K562 (cell line): Measurements from ENCODE around the gene IPO5. TPM values are rescaled to one million over a fixed set of nuclear protein-coding genes. Genes with fewer than 3 reads are reported as not detected.

Experiments used
- BRCA1 ChIP-seq, 2 experiments: fragments of 450-650 bp in 1 of 2; sonication (generic) in 1 of 2; formaldehyde crosslinking in 1 of 2; IDR thresholded peaks; 2 replicates each; pipeline versions ENCODE4 v1.5.0 to v1.6.1; 2017 to 2020; ENCODE audit warnings: mild to moderate bottlenecking in 1 of 2, missing genetic modification reagents in 1 of 2
- EP400 ChIP-seq: fragments of 450-650 bp; IDR thresholded peaks from 2 replicates; pipeline ENCODE4 v1.6.1; 2017; ENCODE audit warnings: antibody characterized with exemption, mild to moderate bottlenecking, moderate library complexity
- ERF ChIP-seq: fragments of 450-650 bp; formaldehyde crosslinking; IDR thresholded peaks from 2 replicates; pipeline ENCODE4 v1.4.0; 2020; ENCODE audit warnings: mild to moderate bottlenecking, mixed read lengths
- FUS ChIP-seq: fragments of 200-400 bp; formaldehyde crosslinking; optimal IDR thresholded peaks from 2 replicates; pipeline ENCODE3; 2017; ENCODE audit warnings: low read depth, low read length
- MEF2D ChIP-seq: conservative IDR thresholded peaks from 2 replicates; pipeline ENCODE4 v1.6.1; 2016; ENCODE audit warnings: low read depth, missing genetic modification characterization, missing compliant biosample characterization
- MYBL2 ChIP-seq, 2 experiments: fragments of 450-650 bp in 1 of 2; sonication (generic) in 1 of 2; formaldehyde crosslinking in 1 of 2; IDR thresholded peaks; 2 replicates each; pipeline versions ENCODE4 v1.6.1 to v1.8.1; 2017 to 2022; ENCODE audit warnings: borderline replicate concordance in 1 of 2, inconsistent platforms in 1 of 2, low read depth in 1 of 2, mild to moderate bottlenecking in 1 of 2, missing genetic modification reagents in 1 of 2, moderate library complexity in 1 of 2
- NEUROD1 ChIP-seq: fragments of 150-350 bp; IDR thresholded peaks from 2 replicates; pipeline ENCODE4 v1.6.1; 2014; ENCODE audit warnings: borderline replicate concordance, low read length, low read depth; ENCODE audit not compliant: partially characterized antibody
- NFE2L1 ChIP-seq: fragments of 450-650 bp; IDR thresholded peaks from 2 replicates; pipeline ENCODE4 v1.6.1; 2016; ENCODE audit warnings: missing genetic modification characterization, low read depth, mild to moderate bottlenecking, missing compliant biosample characterization, moderate library complexity, borderline replicate concordance
- POLR2A ChIP-seq: fragments of 450-650 bp; conservative IDR thresholded peaks from 2 replicates; pipeline ENCODE4 v1.6.1; 2016
- POU5F1 ChIP-seq: fragments of 150-350 bp; IDR thresholded peaks from 2 replicates; pipeline ENCODE4 v1.6.1; 2014; ENCODE audit warnings: borderline replicate concordance, low read length, low read depth, mild to moderate bottlenecking; ENCODE audit not compliant: partially characterized antibody
- PRDM10 ChIP-seq: fragments of 450-650 bp; IDR thresholded peaks from 2 replicates; pipeline ENCODE4 v1.6.1; 2018; ENCODE audit not compliant: partially characterized antibody
- RAD21 ChIP-seq, 2 experiments: fragments of 250-450 bp in 1 of 2; fragments of 450-650 bp in 1 of 2; sonication (Bioruptor Pico) in 1 of 2; formaldehyde crosslinking in 1 of 2; IDR thresholded peaks in 1 of 2; conservative IDR thresholded peaks in 1 of 2; 2 replicates each; pipeline versions ENCODE4 v1.4.0 to v1.8.0; 2020 to 2022; ENCODE audit warnings: mild to moderate bottlenecking in 2 of 2, moderate library complexity in 1 of 2
- SETDB1 ChIP-seq: IDR thresholded peaks from one replicate; pipeline ENCODE4 v1.6.1; 2012; ENCODE audit warnings: low read length, control low read depth, inconsistent platforms
- SMAD1 ChIP-seq: fragments of 150-350 bp; IDR thresholded peaks from 2 replicates; pipeline ENCODE4 v1.6.1; 2014; ENCODE audit warnings: low read length, low read depth; ENCODE audit not compliant: partially characterized antibody
- TCFL5 ChIP-seq: fragments of 250-450 bp; sonication (Bioruptor Pico); conservative IDR thresholded peaks from 2 replicates; pipeline ENCODE4 v1.6.1; 2021; ENCODE audit warnings: mild to moderate bottlenecking, moderate library complexity, matching md5 sums
- U2AF1 ChIP-seq: fragments of 200-400 bp; formaldehyde crosslinking; optimal IDR thresholded peaks from 2 replicates; pipeline ENCODE3; 2017; ENCODE audit warnings: mild to moderate bottlenecking, low read depth, low read length, moderate library complexity
- ZNF175 ChIP-seq: fragments of 200-800 bp; sonication (Bioruptor generic); IDR thresholded peaks from 2 replicates; pipeline ENCODE4 v1.6.1; 2016; ENCODE audit warnings: low read depth, mild to moderate bottlenecking, missing genetic modification characterization, missing compliant biosample characterization
- ZNF431 ChIP-seq: sonication (generic); formaldehyde crosslinking; IDR thresholded peaks from 2 replicates; pipeline ENCODE4 v1.8.0; 2022; ENCODE audit warnings: mild to moderate bottlenecking, missing genetic modification reagents
- polyA plus RNA-seq, 8 experiments: library from polyadenylated mRNA; depleted of rRNA in 4 of 8; stranded (reverse) in 5 of 8; unstranded in 3 of 8; fragments of >200 nt; fragmentation: Nextera tagmentation in 2 of 8; fragmentation: Illumina TruSeq in 1 of 8; extraction: Ambion mirVana in 2 of 8; extraction: Trizol in 1 of 8; gene quantifications; 2 replicates each; pipeline versions ENCODE4 v1.2.1 to v1.2.3, GENCODE V29; 2011 to 2014; ENCODE audit warnings: inconsistent platforms in 1 of 8, missing spikeins in 1 of 8
- total RNA-seq, 7 experiments: library from RNA; depleted of rRNA in 6 of 7; stranded (reverse); fragments of >200 nt in 6 of 7; fragmentation: Illumina TruSeq in 2 of 7; extraction: Trizol in 2 of 7; gene quantifications; 2 replicates each; pipeline versions ENCODE4 v1.2.1 to v1.2.3, GENCODE V29; 2011 to 2021; ENCODE audit warnings: low replicate concordance in 1 of 7
- TF ChIP-seq, protein P1 (sequence below), 3 experiments: IDR thresholded peaks in 2 of 3; conservative IDR thresholded peaks in 1 of 3; 2 replicates each; pipeline ENCODE4 v1.5.1; 2011 to 2012; ENCODE audit warnings: low read length in 3 of 3, mild to moderate bottlenecking in 3 of 3, control low read depth in 2 of 3, improper control_type of control experiment in 1 of 3, inconsistent platforms in 1 of 3, low read depth in 1 of 3, mixed read lengths in 1 of 3, moderate library complexity in 1 of 3; ENCODE audit not compliant: insufficient read depth in 2 of 3
- TF ChIP-seq, protein P2 (sequence below): fragments of 450-650 bp; conservative IDR thresholded peaks from 2 replicates; pipeline ENCODE4 v1.6.1; 2016; ENCODE audit warnings: missing genetic modification characterization, low read depth, mild to moderate bottlenecking, missing compliant biosample characterization, moderate library complexity

The IPO5 gene
- total and polyA plus RNA-seq, 9 of the 15 experiments (the other 6 are each of a cell fraction or from before 2014, with no cell fraction given) = 45.8 to 206 (median 134) TPM

- TF ChIP-seq BRCA1 (IDR thresholded peaks at IDR 0.05) (no peak), BRCA1 (CRISPR knock-in tag; IDR thresholded peaks at IDR 0.05) (no peak), NFE2L1 (tag) (no peak), SMAD1 (no peak), ZNF175 (CRISPR knock-in tag) (no peak), FUS (no peak), EP400 (no peak), ERF (no peak), RAD21 (CRISPR knock-in tag; conservative IDR thresholded peaks at IDR 0.05 in 1 of 2, IDR thresholded peaks at IDR 0.05 in 1 of 2) (peak; percentile 31 to 58; a peak in 3 of 4 replicates), MEF2D (tag) (no peak), POLR2A (no peak), NEUROD1 (no peak), MYBL2 (IDR thresholded peaks at IDR 0.05; ENCODE audit: low read depth) (no peak), MYBL2 (CRISPR knock-in tag; IDR thresholded peaks at IDR 0.05; ENCODE audit: borderline replicate concordance) (no peak), PRDM10 (no peak), SETDB1 (no peak), TCFL5 (CRISPR knock-in tag) (no peak), POU5F1 (no peak), ZNF431 (no peak), U2AF1 (no peak)
- TF ChIP-seq, protein P1, sequence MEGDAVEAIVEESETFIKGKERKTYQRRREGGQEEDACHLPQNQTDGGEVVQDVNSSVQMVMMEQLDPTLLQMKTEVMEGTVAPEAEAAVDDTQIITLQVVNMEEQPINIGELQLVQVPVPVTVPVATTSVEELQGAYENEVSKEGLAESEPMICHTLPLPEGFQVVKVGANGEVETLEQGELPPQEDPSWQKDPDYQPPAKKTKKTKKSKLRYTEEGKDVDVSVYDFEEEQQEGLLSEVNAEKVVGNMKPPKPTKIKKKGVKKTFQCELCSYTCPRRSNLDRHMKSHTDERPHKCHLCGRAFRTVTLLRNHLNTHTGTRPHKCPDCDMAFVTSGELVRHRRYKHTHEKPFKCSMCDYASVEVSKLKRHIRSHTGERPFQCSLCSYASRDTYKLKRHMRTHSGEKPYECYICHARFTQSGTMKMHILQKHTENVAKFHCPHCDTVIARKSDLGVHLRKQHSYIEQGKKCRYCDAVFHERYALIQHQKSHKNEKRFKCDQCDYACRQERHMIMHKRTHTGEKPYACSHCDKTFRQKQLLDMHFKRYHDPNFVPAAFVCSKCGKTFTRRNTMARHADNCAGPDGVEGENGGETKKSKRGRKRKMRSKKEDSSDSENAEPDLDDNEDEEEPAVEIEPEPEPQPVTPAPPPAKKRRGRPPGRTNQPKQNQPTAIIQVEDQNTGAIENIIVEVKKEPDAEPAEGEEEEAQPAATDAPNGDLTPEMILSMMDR (IDR thresholded peaks at IDR 0.05 in 2 of 3, conservative IDR thresholded peaks at IDR 0.05 in 1 of 3; ENCODE audit: insufficient read depth in 2 of 3, low read depth in 1 of 3, low read length in 3 of 3) = peak; percentile 43 to 62 (median 56); a peak in 4 of 6 replicates
- TF ChIP-seq, protein P2, sequence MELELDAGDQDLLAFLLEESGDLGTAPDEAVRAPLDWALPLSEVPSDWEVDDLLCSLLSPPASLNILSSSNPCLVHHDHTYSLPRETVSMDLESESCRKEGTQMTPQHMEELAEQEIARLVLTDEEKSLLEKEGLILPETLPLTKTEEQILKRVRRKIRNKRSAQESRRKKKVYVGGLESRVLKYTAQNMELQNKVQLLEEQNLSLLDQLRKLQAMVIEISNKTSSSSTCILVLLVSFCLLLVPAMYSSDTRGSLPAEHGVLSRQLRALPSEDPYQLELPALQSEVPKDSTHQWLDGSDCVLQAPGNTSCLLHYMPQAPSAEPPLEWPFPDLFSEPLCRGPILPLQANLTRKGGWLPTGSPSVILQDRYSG (tag) = no peak
- TF ChIP-seq, all 486 proteins: peak for 5
Observed at GRCh38 chr13:97911311-97912138, 42.0 kb upstream of the IPO5 start (continued).
